Inferior parietal cortex (tissue), 1 donor: ENCODE results near the gene MRPL52.
"Not testable (repeated sequence)": the region's sequence is repeated elsewhere in the genome, so short reads cannot be mapped to it uniquely, and the experiment has no call there.

ENCODE experiments used
- DNase-seq: peaks from one replicate; pipeline ENCODE4 v3.0.0-alpha.2; 2016; ENCODE audit errors: extremely low spot score

MRPL52 gene

DNA sequence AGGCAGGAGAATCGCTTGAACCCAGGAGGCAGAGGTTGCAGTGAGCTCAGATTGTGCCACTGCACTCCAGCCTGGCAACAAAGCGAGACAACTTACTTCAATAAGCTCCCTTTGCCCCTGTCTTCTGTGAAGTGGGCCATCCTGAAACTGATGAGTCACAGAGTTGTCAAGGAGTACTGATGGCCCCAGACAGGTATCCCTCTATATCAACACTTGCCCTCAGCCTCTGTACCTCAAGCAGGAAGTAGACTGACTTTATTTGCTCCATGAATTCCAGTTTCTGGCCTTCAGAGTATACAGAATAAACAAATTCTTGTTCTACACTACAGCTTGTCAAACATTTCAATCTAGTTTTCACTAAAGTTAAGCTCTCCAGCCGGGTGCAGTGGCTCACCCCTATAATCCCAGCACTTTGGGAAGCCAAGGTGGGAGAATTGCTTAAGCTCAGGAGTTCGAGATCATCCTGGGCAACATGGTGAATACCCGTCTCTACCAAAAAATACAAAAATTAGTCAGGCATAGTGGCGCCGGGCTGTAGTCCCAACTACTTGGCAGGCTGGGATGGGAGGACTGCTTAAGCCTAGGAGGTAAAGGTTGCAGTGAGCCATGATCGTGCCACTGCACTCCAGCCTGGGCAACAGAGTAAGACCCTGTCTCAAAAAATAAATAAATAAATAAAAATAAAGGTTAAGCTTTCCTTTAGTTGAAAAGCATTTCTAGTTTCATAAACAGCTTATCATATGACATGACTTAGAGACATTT lies 25.5 kb downstream of the MRPL52 start:
- DNase-seq, result no peak

DNA sequence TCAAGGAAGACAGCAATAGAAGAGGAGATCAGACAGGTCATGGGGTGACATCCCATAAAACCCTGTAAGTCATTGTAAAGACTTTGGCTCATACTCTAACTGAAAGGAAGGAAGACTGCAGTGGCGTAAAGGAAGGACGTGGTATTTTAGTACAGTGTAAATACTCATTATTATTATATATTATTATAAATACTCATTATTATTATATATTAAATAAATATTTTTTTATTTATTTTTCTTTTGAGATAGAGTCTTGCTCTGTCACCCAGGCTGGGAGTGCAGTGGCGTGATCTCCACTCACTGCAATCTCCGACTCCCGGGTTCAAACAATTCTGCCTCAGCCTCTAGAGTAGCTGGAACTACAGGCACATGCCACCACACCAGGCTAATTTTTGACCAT lies 26.7 kb downstream of the MRPL52 start:
- no peak for DNase-seq

DNA sequence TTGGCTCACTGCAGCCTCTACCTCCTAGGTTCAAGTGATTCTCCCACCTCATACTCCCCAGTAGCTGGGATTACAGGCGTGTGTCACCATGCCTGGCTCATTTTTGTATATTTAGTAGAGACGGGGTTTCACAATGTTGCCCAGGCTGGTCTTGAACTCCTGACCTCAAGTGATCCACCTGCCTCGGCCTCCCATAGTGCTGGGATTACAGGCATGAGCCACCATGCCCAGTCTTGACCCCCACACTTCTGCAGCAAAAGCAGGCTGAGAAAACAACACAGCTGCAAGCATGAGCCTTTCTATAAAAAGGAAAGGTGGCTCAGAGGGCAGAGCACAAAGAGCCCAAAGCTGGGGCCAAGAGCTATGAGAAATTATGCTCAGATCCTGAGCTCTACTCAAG lies 30.7 kb downstream of the MRPL52 start:
- DNase-seq, result not testable (repeated sequence)

DNA sequence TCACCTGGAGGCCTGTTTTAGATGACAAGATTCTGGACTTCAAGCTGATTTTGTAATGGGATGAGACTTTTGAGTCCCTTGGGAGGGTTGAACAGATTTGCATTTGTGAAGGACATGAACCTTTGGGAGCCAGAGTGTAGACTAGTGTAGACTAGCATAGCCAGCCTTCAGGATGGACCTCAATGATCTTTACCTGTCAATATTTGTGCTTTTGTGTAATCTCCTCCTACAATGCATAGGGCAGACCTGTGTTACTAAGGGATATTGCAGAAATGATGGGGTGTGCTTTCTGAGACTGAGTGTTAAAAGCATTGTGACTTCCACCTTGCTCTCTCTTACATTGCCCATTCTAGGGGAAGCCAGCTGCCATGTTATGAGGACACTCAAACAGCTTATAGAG lies 32.0 kb downstream of the MRPL52 start:
- DNase-seq, result no peak

DNA sequence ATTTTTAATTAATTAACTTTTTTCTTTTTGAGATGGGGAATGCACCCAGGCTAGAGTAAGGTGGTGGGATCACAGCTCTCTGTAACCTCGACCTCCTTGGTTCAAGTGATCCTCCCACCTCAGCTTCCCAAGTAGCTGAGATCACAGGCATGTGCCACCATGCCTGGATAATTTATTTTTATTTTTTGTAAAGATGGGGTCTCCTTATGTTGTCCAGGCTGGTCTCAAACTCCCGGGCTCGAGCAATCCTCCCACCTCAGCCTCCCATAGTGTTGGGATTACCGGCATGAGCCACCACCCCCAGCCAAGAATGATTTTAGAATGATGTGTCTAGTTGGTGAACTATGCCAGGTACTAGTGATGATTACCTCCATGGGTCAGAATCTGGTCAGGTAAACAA lies 35.3 kb downstream of the MRPL52 start:
- no peak for DNase-seq

DNA sequence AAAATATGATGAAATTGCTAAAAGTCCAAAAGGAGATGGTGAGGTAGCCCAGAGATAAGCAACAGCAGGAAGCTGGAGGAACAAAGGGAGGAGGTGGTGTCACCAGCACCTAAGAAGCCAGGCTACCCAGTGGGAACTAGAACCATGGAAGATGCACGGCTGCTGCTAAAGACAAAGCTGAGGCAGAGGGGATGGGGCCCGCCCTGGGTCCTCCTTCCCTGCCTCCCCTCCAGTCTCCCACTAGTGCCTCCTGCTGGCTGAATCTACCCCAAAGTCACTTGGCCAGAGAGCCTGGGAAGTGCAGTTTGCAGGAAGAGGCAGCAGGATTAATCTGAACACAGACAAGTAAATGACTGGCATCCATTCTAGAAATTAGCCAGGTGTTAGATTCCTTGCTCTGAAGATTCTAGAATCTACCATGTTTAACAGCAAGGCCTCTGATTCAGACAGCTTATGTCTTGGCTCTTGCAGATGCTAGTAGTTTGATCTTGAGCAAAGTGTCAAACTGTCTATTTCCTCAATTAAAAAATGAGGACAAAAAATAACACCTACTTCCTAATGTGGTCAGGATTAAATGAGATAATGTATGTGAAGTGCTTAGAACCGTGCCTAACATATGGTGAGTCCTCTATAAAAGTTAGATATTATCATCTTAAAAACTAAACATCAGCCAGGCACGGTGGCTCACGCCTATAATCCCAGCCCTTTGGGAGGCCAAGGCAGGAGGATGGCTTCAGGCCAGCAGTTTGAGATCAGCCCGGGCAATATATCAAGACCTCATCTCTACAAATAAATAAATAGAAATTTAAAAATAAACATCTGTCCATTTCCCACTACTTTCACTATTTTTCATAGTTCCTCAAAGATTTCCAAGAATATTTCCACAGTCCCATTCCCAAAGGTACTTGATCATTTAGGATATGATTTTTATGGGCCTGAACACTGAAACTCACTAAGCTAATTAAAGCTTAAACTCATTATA lies 36.0 kb downstream of the MRPL52 start:
- DNase-seq, result no peak

DNA sequence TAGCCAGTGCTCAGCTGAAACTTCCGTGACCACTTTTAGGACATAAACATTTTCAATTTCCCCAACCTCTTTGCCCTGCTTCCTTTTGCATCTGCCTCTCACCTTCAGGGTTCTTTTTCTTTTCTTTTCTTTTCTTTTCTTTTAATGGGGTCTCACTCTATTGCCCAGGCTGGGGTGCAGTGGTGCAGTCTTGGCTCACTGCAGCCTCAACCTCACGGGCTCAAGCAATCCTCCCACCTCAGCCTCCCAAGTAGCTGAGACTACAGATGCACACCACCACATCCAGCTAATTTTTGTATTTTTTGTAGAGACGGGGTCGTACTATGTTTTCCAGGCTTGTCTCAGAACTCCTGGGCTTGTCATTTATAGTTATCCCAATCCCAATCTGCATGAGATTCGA lies 37.2 kb downstream of the MRPL52 start:
- no peak for DNase-seq

DNA sequence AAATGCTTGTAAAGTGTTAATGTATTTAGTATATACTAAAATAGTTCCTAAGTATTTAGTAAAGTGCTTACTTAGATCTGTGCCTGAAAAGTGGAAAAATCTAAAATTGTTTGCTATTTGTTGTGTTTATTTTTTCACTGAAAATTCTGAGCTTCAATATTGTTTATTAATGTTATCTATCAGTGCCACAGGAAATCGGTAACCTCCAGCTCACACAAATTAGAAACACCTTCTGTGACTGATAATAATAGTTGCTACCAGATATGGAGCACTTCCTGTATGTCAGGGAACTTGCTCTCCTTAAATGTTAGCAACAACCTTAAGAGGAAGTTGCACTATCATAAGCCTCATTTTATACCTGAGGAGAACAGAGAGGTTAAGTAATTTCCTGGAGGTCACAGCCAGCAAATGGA lies 41.1 kb downstream of the MRPL52 start:
- DNase-seq, result no peak

DNA sequence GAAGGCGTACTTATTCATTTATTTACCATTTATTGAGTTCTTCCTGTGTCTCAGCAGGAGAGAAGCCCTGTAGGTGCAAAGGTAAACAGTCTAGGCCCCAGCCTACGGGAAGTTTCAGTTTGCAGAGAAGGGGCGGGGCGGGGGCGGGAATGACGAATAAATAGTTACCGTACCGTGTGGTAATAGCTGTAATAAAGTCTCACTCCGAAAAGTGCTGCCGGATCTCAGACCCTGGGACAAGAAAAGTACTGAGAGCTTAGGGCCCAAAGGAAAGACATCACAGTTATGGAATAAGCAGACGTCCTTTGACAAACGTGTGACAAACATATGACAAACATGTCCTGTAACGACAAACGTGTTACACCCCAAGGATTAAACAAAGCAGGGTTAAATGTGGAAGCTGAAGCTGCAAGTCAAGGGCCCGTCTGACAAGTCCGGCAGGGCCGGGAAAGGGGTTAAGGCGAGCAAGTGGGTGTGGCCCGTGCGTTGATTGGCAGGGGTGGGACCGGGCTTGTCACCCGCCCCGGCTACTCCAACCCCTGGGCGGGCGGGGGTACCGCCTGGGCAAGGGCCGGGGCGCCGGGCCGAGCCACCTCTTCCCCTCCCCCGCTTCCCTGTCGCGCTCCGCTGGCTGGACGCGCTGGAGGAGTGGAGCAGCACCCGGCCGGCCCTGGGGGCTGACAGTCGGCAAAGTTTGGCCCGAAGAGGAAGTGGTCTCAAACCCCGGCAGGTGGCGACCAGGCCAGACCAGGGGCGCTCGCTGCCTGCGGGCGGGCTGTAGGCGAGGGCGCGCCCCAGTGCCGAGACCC lies 41.7 kb downstream of the MRPL52 start, which contains the start of gene LRP10:
Gene LRP10, plus strand, starts transcription at position 517 of the 809 bp plus-strand sequence. CDS start 564 bp downstream, outside the sequence.
- DNase-seq, result peak; percentile 82

DNA sequence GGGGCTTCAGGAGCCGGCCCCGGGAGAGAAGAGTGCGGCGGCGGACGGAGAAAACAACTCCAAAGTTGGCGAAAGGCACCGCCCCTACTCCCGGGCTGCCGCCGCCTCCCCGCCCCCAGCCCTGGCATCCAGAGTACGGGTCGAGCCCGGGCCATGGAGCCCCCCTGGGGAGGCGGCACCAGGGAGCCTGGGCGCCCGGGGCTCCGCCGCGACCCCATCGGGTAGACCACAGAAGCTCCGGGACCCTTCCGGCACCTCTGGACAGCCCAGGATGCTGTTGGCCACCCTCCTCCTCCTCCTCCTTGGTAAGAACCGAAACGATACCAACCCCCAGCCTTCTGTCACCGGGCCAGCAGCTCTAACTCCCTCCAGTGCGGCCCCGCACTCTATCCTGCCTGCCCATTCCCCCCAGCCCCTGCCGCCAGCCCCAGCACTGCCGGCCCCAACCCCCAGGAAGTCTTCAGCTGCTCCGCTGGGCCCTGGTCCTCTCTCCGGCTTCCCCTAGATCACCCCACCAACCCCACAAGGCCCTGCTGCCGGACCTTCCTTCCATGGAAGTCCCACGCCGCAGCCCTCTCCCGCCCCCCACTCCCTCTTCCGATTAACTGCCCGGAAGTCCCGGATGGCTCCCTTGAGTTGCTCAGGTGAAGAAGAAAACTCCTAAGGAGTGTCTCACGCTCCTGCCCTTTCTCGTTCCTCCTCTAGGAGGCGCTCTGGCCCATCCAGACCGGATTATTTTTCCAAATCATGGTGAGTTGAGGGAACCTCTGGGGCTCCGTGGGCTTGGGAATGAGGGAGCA lies 42.5 kb downstream of the MRPL52 start:
- peak; percentile 86 for DNase-seq

DNA sequence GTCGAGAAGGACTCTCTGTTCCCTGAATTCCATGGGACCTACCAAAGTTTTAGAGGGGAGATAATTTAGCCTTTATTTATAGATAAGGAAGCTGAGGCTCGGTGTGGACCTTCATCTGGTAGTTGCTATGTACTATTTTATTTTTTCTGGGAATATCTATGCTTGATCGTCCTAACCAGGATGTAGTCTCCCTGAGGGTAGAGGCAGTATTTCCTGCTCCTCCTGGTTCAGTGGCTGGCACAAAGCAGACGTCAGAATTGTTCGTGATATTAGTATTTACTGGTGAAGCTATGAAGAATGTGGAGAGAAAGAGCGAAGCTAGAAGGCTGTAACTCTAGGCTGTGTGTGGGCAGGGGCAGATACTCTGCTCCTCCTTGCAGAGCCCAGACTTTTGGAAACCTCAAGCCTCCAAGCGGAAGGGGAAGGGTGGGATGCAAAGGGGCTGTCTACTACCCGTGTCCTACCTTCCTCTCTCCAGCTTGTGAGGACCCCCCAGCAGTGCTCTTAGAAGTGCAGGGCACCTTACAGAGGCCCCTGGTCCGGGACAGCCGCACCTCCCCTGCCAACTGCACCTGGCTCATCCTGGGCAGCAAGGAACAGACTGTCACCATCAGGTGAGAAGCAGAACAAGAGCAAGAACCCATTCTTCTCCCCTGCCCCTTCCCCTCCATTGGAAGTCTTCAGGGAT lies 43.3 kb downstream of the MRPL52 start:
- DNase-seq, result no peak

DNA sequence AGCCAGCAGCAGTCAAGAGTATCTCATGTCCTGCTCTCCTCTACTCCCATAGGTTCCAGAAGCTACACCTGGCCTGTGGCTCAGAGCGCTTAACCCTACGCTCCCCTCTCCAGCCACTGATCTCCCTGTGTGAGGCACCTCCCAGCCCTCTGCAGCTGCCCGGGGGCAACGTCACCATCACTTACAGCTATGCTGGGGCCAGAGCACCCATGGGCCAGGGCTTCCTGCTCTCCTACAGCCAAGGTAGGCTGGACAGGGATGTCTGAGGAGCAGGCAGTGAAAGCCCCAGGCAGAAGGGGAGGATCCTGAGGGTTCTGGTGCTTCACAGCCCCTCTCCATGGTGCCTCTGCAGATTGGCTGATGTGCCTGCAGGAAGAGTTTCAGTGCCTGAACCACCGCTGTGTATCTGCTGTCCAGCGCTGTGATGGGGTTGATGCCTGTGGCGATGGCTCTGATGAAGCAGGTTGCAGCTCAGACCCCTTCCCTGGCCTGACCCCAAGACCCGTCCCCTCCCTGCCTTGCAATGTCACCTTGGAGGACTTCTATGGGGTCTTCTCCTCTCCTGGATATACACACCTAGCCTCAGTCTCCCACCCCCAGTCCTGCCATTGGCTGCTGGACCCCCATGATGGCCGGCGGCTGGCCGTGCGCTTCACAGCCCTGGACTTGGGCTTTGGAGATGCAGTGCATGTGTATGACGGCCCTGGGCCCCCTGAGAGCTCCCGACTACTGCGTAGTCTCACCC lies 45.5 kb downstream of the MRPL52 start:
- no peak for DNase-seq

DNA sequence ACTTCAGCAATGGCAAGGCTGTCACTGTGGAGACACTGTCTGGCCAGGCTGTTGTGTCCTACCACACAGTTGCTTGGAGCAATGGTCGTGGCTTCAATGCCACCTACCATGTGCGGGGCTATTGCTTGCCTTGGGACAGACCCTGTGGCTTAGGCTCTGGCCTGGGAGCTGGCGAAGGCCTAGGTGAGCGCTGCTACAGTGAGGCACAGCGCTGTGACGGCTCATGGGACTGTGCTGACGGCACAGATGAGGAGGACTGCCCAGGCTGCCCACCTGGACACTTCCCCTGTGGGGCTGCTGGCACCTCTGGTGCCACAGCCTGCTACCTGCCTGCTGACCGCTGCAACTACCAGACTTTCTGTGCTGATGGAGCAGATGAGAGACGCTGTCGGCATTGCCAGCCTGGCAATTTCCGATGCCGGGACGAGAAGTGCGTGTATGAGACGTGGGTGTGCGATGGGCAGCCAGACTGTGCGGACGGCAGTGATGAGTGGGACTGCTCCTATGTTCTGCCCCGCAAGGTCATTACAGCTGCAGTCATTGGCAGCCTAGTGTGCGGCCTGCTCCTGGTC lies 46.1 kb downstream of the MRPL52 start:
- DNase-seq, result no peak

DNA sequence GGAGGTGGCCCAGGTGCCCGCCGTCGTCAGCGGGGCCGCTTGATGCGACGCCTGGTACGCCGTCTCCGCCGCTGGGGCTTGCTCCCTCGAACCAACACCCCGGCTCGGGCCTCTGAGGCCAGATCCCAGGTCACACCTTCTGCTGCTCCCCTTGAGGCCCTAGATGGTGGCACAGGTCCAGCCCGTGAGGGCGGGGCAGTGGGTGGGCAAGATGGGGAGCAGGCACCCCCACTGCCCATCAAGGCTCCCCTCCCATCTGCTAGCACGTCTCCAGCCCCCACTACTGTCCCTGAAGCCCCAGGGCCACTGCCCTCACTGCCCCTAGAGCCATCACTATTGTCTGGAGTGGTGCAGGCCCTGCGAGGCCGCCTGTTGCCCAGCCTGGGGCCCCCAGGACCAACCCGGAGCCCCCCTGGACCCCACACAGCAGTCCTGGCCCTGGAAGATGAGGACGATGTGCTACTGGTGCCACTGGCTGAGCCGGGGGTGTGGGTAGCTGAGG lies 47.4 kb downstream of the MRPL52 start:
- no peak for DNase-seq

DNA sequence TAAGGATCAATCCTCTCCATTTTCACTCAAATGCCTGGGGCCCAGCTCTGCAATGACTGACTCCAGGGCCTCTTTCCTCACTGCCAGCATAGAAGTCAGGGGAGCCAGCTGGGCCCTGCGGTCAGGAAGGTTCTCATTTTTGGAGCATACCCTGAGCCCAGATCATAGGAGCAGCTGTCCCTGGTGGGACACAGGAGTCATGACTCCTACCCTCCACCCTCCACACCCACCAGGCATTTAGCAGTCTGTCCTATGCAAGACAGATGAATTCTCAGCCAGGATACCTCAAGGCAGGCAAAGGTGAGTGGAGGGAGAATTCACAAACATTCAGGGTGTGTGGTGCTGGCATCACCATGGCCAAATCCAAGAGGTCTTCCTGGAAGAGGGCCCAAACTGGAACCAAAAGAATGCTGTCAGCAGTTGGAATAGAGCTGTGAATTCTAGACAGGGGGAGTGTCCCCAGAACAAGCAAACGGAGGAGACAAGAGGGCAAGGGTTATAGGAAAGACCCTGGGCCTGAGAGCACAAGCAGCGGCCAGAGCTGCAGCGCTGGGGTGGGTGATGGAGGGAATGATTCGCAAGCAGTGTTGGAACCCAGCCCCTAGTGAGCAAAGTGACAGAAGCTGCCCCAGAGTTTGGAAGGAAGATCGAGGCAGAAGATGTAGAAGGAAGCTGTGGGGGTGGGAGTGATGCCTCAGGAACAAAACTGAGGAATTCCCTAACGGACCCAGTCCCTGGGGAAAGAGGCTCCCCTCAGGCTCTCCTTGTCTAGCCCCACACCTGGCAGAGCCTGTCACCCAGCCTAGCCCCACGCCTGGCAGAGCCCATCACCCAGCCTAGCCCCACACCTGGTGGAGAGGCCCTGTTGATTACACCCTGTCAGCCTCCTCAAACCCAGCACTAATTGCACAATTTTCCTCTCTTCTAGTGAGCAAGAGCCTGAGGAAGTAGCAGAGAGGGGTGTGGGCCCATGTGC lies 48.9 kb downstream of the MRPL52 start:
- DNase-seq, result no peak

DNA sequence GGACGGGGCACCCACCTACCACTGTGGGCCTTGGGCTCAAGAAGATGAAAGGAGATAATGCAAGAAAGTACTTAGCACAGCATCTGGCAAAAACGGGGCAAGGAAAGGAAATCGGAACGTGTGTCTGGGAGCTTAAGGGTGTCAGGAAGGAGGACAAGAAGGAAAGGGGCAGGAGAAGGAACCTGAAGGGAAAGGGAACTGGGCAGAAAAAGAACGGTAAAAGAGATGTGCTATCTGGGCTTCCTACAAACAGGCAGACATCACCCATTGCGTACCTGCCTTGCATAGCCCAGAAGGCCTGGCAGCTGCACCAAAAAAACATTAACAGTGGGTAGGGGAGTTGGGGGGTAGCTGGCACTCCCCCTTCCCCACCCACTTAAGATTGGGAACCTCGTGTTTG lies 52.4 kb downstream of the MRPL52 start:
- no peak for DNase-seq

DNA sequence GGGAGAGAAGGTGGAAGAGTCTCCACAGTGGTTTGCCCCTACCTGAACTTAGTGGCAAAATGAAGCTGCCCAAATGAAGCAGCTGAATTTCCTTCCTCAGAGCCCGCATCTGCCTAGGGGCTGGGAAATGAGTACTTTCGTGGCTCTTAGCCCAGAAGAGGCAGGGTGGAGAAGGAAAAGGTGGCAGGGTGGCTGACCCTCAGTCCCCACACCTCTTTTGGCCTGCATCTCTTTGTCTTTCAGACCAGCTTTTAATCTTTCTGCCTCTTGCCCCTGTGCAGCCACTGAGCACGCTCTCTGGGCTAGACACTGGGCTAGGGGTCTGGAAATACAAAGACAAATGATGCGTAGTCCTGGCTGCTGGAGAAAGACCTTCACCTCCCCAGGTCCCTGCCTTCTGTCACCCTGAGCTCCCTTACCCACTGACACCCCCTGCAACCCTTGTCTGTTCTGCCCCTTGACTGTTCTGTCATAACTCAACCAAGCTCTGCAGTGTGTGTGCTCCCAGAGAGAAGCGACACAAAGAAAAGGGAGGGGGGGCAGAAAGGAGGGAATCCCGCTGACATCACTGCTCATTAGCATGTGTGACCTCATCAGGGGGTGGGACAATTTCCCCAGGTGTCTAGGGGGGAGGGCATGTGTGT lies 53.0 kb downstream of the MRPL52 start:
- no peak for DNase-seq
